Spleen (tissue), 7 donors: ENCODE measurements around the gene BASP1.

Experiments used
- POLR2AphosphoS5 ChIP-seq, 3 donors: sonication (generic); formaldehyde crosslinking; IDR thresholded peaks; one replicate each; pipeline ENCODE4 v1.5.1; 2017; ENCODE audit warnings: antibody characterized with exemption in 3 of 3
- TF ChIP-seq, protein P1 (sequence below), 11 experiments: fragments of 200-600 bp in 7 of 11; fragments of 450-650 bp in 4 of 11; sonication (generic) in 4 of 11; IDR thresholded peaks in 8 of 11; conservative IDR thresholded peaks in 3 of 11; 1 replicate in 7 of 11; 2 replicates in 4 of 11; pipeline versions ENCODE4 v1.4.0 to v1.8.0; 2016 to 2021; ENCODE audit warnings: antibody characterized with exemption in 11 of 11, inconsistent platforms in 4 of 11, mild to moderate bottlenecking in 1 of 11
- donor health status: DM: no; HTN: no; CAD: no; lungs with moderate emphysema.
- donor health status: DM: no; HTN: no; CAD: no.
- donor health status: DM: no; HTN: no; CAD: no.

DNA sequence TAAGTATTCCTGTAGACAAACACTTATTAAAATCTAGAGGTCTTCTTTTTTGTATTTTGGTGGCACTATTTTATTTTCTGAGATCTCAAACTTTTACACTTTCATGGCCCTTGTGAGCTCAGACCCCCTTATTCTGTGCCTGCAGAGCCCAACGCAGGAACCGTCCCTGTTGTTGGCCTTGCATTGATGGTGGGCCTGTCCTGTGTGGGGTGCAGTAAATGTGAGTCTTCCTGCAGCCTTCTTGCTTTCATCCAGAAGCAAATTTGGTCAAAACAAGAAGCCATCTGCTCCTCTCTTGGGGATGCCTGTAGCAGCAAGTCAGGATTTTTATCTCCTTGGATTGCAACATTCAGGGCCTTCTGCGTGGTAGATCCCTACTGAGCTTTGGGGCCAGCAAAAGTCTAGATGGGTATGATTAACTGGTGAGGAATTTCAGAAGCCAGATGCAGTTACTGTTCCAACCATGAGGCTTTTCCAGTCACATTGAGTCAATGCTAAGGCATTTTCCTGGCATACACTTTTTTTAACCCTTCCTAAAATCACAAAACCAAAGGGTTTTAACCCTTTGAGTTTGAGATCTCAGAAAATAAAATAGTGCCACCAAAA, 31.7 kb downstream of the BASP1 start:
- TF ChIP-seq, protein P1, sequence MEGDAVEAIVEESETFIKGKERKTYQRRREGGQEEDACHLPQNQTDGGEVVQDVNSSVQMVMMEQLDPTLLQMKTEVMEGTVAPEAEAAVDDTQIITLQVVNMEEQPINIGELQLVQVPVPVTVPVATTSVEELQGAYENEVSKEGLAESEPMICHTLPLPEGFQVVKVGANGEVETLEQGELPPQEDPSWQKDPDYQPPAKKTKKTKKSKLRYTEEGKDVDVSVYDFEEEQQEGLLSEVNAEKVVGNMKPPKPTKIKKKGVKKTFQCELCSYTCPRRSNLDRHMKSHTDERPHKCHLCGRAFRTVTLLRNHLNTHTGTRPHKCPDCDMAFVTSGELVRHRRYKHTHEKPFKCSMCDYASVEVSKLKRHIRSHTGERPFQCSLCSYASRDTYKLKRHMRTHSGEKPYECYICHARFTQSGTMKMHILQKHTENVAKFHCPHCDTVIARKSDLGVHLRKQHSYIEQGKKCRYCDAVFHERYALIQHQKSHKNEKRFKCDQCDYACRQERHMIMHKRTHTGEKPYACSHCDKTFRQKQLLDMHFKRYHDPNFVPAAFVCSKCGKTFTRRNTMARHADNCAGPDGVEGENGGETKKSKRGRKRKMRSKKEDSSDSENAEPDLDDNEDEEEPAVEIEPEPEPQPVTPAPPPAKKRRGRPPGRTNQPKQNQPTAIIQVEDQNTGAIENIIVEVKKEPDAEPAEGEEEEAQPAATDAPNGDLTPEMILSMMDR (IDR thresholded peaks at IDR 0.05 in 8 of 11, conservative IDR thresholded peaks at IDR 0.05 in 3 of 11), result no peak
- TF ChIP-seq POLR2AphosphoS5 (IDR thresholded peaks at IDR 0.05), result no peak
